Measurements from ENCODE around the gene CKAP5. TPM values are rescaled to one million over a fixed set of nuclear protein-coding genes. Genes with fewer than 3 reads are reported as not detected.

Gene CKAP5
- total RNA-seq, 2 donors from 2014 or later: 34.7 to 37.1 TPM

DNA sequence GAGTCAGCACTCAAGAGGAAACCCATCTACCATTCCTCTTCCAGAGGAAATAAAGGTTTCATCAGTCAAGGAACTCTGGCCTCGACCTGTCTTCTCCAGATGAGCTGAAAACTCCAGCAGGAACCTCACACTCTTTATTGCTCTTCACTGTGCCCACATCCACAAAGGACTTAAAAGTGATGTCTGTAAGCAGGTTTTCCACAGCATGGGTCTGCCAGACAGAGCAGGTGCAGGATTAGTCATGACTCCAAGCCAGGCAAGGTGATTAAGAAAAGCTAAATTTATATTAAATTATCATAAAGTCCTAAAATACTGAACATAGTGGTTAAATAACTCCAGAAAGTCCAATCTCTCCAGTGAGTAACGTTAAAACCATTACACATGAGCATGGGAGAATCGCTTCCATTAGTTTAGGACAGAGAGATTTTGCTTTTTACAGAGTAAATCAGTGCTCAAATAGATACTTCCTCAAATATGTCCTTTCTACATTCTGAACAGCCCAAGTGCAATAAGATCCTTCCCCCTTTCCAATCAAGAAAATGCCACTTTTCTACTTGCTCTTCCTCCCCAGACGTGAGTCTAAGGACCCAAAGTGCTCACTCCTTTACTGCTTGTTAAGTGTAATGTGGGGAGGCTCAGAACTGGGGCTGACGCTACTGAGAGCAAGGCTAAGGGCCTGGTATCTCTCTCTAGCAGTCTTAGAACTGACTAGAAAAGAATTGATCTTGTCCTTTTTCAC is 10.7 kb upstream of the CKAP5 start:
- no peak for ATAC-seq (ENCODE audit: insufficient number of reproducible peaks, low FRiP score, low read depth)

DNA sequence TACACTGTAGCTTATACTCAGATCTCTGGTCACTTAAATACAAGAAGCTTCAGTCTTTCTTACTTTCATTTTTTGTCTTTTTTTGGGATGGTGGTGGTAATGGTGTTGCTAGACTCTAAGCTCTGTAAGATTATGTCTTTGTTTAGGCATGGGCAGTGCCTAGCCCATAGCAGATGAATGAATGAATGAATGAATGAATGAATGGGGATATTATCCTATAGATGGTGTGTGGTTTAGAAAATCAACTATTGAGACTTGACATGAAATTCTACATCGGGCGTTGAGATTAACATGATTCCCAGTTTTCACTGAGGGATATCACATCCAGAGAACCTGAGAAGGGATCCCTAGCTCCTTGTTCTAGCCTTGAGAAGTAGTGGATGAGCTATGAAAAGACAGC is 9.8 kb upstream of the CKAP5 start:
- Histone ChIP-seq H3K36me3 (no peaks in the 10 kb centered on the region), H3K27ac (no peak overlapping the region), H3K4me3 (no peak overlapping the region), H3K27me3 (replicated peaks; ENCODE audit: insufficient read depth) (no peaks in the 10 kb centered on the region), H3K9me3 (no peaks in the 10 kb centered on the region), H3K4me1 (ENCODE audit: control insufficient read depth in 1 of 2, low read depth in 2 of 2) (peaks cover 0 to 12% of the 10 kb centered on the region in 2 donors)
- ATAC-seq (ENCODE audit: insufficient number of reproducible peaks, low FRiP score, low read depth): no peak
- TF ChIP-seq, protein P1, sequence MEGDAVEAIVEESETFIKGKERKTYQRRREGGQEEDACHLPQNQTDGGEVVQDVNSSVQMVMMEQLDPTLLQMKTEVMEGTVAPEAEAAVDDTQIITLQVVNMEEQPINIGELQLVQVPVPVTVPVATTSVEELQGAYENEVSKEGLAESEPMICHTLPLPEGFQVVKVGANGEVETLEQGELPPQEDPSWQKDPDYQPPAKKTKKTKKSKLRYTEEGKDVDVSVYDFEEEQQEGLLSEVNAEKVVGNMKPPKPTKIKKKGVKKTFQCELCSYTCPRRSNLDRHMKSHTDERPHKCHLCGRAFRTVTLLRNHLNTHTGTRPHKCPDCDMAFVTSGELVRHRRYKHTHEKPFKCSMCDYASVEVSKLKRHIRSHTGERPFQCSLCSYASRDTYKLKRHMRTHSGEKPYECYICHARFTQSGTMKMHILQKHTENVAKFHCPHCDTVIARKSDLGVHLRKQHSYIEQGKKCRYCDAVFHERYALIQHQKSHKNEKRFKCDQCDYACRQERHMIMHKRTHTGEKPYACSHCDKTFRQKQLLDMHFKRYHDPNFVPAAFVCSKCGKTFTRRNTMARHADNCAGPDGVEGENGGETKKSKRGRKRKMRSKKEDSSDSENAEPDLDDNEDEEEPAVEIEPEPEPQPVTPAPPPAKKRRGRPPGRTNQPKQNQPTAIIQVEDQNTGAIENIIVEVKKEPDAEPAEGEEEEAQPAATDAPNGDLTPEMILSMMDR (IDR thresholded peaks at IDR 0.05): no peak
- no peak for DNase-seq (ENCODE audit: low spot score)

More for the DNA sequence above, 10.7 kb upstream of the CKAP5 start:
- Histone ChIP-seq H3K27me3 (replicated peaks; ENCODE audit: insufficient read depth) (no peaks in the 10 kb centered on the region), H3K4me1 (ENCODE audit: control insufficient read depth in 1 of 2, low read depth in 2 of 2) (peaks cover 0 to 12% of the 10 kb centered on the region in 2 donors), H3K36me3 (no peaks in the 10 kb centered on the region), H3K27ac (no peak overlapping the region), H3K9me3 (no peaks in the 10 kb centered on the region), H3K4me3 (no peak overlapping the region)
- DNase-seq (ENCODE audit: low spot score): no peak
- TF ChIP-seq, protein P1 (IDR thresholded peaks at IDR 0.05): no peak

DNA sequence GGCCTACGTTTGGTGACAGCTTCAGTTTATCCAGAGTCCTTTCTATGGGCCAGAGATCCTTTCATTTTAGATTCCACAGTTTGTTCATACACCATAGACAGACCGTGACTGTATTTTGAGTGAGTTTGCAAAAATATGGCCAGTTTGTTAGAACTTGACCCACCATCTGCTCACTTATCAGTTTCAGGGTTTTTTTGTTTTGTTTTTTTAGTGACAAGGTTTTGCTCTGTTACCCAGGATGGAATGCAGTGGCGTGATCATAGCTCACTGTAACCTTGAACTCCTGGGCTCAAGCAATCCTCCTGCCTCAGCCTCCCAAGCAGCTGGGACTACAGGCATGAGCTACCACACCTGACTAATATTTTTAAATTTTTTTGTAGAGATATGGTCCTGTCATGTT is 9.1 kb upstream of the CKAP5 start:
- Histone ChIP-seq H3K27ac (no peak overlapping the region), H3K9me3 (no peaks in the 10 kb centered on the region), H3K4me3 (no peak overlapping the region), H3K4me1 (ENCODE audit: control insufficient read depth in 1 of 2, low read depth in 2 of 2) (peaks cover 0 to 8% of the 10 kb centered on the region in 2 donors), H3K27me3 (replicated peaks; ENCODE audit: insufficient read depth) (no peaks in the 10 kb centered on the region), H3K36me3 (no peaks in the 10 kb centered on the region)
- DNase-seq (ENCODE audit: low spot score): no peak
- TF ChIP-seq, protein P1 (IDR thresholded peaks at IDR 0.05): no peak
- no peak for ATAC-seq (ENCODE audit: insufficient number of reproducible peaks, low FRiP score, low read depth)

DNA sequence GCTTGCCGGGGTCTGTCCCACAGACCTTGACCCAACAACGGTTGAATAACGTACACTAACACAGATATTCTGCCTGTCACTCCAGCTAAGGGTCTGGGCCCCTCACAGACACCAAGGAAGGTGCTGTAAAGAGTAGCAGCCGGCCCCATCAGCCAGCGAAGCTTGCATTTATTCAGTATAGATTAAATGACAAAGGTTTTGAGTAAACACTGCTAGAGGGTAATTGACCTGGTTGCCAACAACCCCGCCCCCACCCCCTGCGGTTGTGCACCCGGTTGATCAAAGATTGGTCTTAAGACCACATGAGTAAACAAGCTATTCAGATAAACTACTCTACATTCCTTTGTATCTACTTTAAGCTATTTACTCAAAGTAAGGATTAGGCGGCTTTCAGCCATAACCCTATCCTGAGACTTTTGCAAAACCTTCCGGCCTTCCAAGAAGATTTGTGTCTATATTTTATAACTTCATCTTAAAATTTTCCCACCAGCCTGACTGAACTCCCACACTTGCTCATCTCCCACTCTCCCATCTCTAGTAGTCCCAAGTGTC is 4.8 kb upstream of the CKAP5 start:
- TF ChIP-seq, protein P1 (IDR thresholded peaks at IDR 0.05): no peak
- Histone ChIP-seq H3K4me1 (ENCODE audit: control insufficient read depth in 1 of 2, low read depth in 2 of 2) (peaks cover 0 to 4% of the 10 kb centered on the region in 2 donors), H3K36me3 (no peaks in the 10 kb centered on the region), H3K27ac (no peak overlapping the region), H3K9me3 (no peaks in the 10 kb centered on the region), H3K4me3 (no peak overlapping the region), H3K27me3 (replicated peaks; ENCODE audit: insufficient read depth) (no peaks in the 10 kb centered on the region)
- DNase-seq (ENCODE audit: low spot score): no peak
- no peak for ATAC-seq (ENCODE audit: insufficient number of reproducible peaks, low FRiP score, low read depth)

DNA sequence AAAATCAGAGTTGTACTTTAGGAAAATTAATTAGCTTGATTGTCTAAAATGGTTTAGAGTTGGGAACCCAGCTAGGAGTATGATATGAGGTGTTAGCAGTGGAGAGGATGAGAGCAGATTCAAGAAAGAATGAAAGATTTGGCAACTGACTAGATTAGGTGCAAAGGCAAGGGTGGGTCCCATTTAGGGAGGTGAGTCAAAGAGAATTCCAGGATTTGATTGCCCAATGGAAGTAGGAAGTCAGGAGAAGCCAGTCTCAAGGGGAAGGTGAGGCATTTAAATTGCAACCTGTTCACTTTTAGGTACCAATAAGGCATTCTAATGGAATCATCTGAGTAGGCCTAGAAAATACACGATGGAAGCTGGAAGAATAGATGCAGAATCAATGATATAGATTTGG is 3.6 kb upstream of the CKAP5 start:
- DNase-seq (ENCODE audit: low spot score) (no peak), ATAC-seq (ENCODE audit: insufficient number of reproducible peaks, low FRiP score, low read depth) (no peak)
- no peak overlapping the region for H3K4me3 ChIP-seq
- no peak overlapping the region for H3K27ac ChIP-seq
- TF ChIP-seq, protein P1 (IDR thresholded peaks at IDR 0.05): no peak
- H3K9me3 ChIP-seq: no peaks in the 10 kb centered on the region
- H3K36me3 ChIP-seq: no peaks in the 10 kb centered on the region
- peaks cover 6 to 14% of the 10 kb centered on the region in 2 donors for H3K4me1 ChIP-seq (ENCODE audit: control insufficient read depth in 1 of 2, low read depth in 2 of 2)
- H3K27me3 ChIP-seq (replicated peaks; ENCODE audit: insufficient read depth): no peaks in the 10 kb centered on the region
